TTC549 (cell line): Measurements from ENCODE around the gene CARHSP1.
"Not testable (repeated sequence)": the region's sequence is repeated elsewhere in the genome, so short reads cannot be mapped to it uniquely, and the experiment has no call there.

Experiments used
- FAIRE-seq: peaks from 2 replicates; lab custom pipeline; 2012; peaks lifted over from hg19 to GRCh38; lab: Jason Lieb, UNC

CARHSP1 gene

GRCh38 chr16:8826278-8826879 is 42.4 kb downstream of the CARHSP1 start:
- no peak for FAIRE-seq

GRCh38 chr16:8822403-8822802 is 46.4 kb downstream of the CARHSP1 start:
- FAIRE-seq: no peak

- no peak for FAIRE-seq
Observed at GRCh38 chr16:8819411-8820034, 49.3 kb downstream of the CARHSP1 start.

- FAIRE-seq: no peak
Observed at GRCh38 chr16:8818504-8819270, 50.1 kb downstream of the CARHSP1 start.

GRCh38 chr16:8816967-8817655 is 51.7 kb downstream of the CARHSP1 start:
- no peak for FAIRE-seq

GRCh38 chr16:8814095-8814806 is 54.6 kb downstream of the CARHSP1 start:
- FAIRE-seq: no peak

- FAIRE-seq: no peak
Observed at GRCh38 chr16:8812162-8812843, 56.5 kb downstream of the CARHSP1 start.

- no peak for FAIRE-seq
Observed at GRCh38 chr16:8808613-8809353, 60.0 kb downstream of the CARHSP1 start.

GRCh38 chr16:8808009-8808408 is 60.8 kb downstream of the CARHSP1 start:
- no peak for FAIRE-seq

GRCh38 chr16:8807189-8807588 is 61.6 kb downstream of the CARHSP1 start:
- no peak for FAIRE-seq

GRCh38 chr16:8806272-8806983 is 62.4 kb downstream of the CARHSP1 start:
- FAIRE-seq: no peak

- no peak for FAIRE-seq
Observed at GRCh38 chr16:8804313-8804712, 64.5 kb downstream of the CARHSP1 start.

- FAIRE-seq: not testable (repeated sequence)
Observed at GRCh38 chr16:8803733-8804132, 65.1 kb downstream of the CARHSP1 start.
